CD4-positive, alpha-beta T cell (primary cell): ENCODE data around the gene KATNAL2. TPM values are rescaled to one million over a fixed set of nuclear protein-coding genes. Genes with fewer than 3 reads are reported as not detected.

Source experiments
- ATAC-seq: fragments of 200-7000 bp; cut with Tn5 transposase; one replicate; pipeline ENCODE4 v1.10.0; 2022; ENCODE audit warnings: mild to moderate bottlenecking; ENCODE audit not compliant: poor library complexity
- CTCF ChIA-PET: fragments of 350-600 bp; sonication (Branson Sonifier 250); formaldehyde crosslinking; loops from one replicate; lab custom pipeline; 2021; ENCODE audit warnings: antibody characterized with exemption, inconsistent platforms; lab: Charles Lee
- POLR2A ChIA-PET: fragments of 350-600 bp; sonication (Branson Sonifier 250); formaldehyde crosslinking; loops from one replicate; lab custom pipeline; 2021; ENCODE audit warnings: antibody characterized with exemption, inconsistent platforms; lab: Charles Lee
- DNase-seq, 14 experiments: peaks; one replicate each; pipeline ENCODE4 v3.0.0-alpha.2; 2013 to 2020; ENCODE audit warnings: mixed read lengths in 2 of 14
- H3K27ac ChIP-seq, 2 donors: one replicate each; pipeline versions ENCODE4 v1.5.1 to v1.7.0; 2013; ENCODE audit warnings: low read length in 2 of 2, low read depth in 1 of 2, mild to moderate bottlenecking in 1 of 2
- H3K27me3 ChIP-seq, 2 experiments: 1 replicate in 1 of 2; 2 replicates in 1 of 2; pipeline versions ENCODE4 v1.6.1 to v1.7.0; 2013; ENCODE audit warnings: low read length in 2 of 2, control low read depth in 1 of 2, mild to moderate bottlenecking in 1 of 2, moderate library complexity in 1 of 2; ENCODE audit not compliant: insufficient read depth in 2 of 2, control insufficient read depth in 1 of 2
- H3K36me3 ChIP-seq: one replicate; pipeline ENCODE4 v1.6.1; 2013; ENCODE audit warnings: low read length, control low read depth; ENCODE audit not compliant: insufficient read depth
- H3K4me1 ChIP-seq: one replicate; pipeline ENCODE4 v1.6.1; 2013; ENCODE audit warnings: low read length, control low read depth; ENCODE audit not compliant: insufficient read depth
- H3K4me3 ChIP-seq: one replicate; pipeline ENCODE4 v1.5.1; 2013; ENCODE audit warnings: mild to moderate bottlenecking, low read length, moderate library complexity
- H3K9me3 ChIP-seq, 2 experiments: 1 replicate in 1 of 2; 2 replicates in 1 of 2; pipeline versions ENCODE4 v1.6.1 to v1.7.0; 2013; ENCODE audit warnings: low read length in 2 of 2, mild to moderate bottlenecking in 2 of 2, control low read depth in 1 of 2, moderate library complexity in 1 of 2; ENCODE audit not compliant: control insufficient read depth in 1 of 2, insufficient read depth in 1 of 2
- H3K27ac Mint-ChIP-seq: one replicate; pipeline ENCODE4 v1.8.0; 2020; ENCODE audit warnings: mixed read lengths
- H3K27me3 Mint-ChIP-seq: one replicate; pipeline ENCODE4 v1.8.0; 2021; ENCODE audit warnings: mixed read lengths
- H3K36me3 Mint-ChIP-seq: one replicate; pipeline ENCODE4 v1.8.0; 2021; ENCODE audit warnings: low read depth, mixed read lengths
- H3K4me1 Mint-ChIP-seq: one replicate; pipeline ENCODE4 v1.8.0; 2021; ENCODE audit warnings: low read depth, mixed read lengths
- H3K4me3 Mint-ChIP-seq: one replicate; pipeline ENCODE4 v1.8.0; 2020; ENCODE audit warnings: mild to moderate bottlenecking, mixed read lengths
- H3K9me3 Mint-ChIP-seq: one replicate; pipeline ENCODE4 v1.8.0; 2020; ENCODE audit warnings: mixed read lengths
- CTCF ChIP-seq: fragments of 200-600 bp; IDR thresholded peaks from one replicate; pipeline ENCODE4 v1.8.0; 2022; ENCODE audit warnings: antibody characterized with exemption, mild to moderate bottlenecking
- intact Hi-C, 2 experiments: fragments of 100-400 bp; cut with DNase I in 1 of 2; cut with micrococcal nuclease in 1 of 2; formaldehyde crosslinking; loops; one replicate each; pipeline versions ENCODE4 v1.15.1 to v1.9.0; 2023 to 2025; cut with DNase I, micrococcal nuclease
- total RNA-seq, 174 experiments: library from RNA in 2 of 174; stranded (reverse) in 2 of 174; gene quantifications; one replicate each; pipeline ENCODE4 v1.2.3 and lab custom pipeline; 2021 to 2026

Gene KATNAL2
- total RNA-seq, 2 experiments from 2014 or later, result 1.5 to 2.0 TPM

DNA sequence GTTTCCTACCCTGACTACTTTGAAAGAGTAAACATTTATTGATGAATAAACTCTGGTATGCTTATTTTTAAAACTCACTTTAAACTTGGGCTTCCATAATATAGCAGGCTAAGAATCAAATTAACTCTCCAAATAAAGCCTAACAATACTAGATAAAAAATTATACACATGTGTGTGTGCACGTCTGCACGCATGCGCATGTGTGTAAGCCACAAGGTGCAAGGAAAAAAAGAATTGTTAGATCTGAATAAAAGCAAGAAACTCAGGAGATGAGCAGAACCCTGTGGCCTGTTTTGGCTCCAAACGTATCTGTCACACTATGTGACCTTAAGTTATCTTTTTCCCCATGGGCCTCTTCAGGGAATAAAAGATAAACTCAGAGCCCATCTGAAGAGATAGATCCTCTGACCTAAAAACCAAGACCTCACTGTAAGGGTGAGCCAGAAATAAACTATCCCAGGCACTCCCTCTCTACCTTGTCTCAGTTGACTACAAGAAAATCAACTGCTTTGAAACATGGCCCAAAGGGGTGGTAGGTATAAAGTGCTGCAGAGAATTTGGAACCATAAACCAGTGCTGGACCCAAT is 226.6 kb downstream of the KATNAL2 start:
- POLR2A ChIA-PET, result no interaction called here
- Mint-ChIP-seq H3K4me3 (no peak overlapping the region), H3K27me3 (no peaks in the 10 kb centered on the region), H3K27ac (no peak overlapping the region), H3K9me3 (no peaks in the 10 kb centered on the region), H3K4me1 (peaks cover 48% of the 10 kb centered on the region), H3K36me3 (peaks cover 22% of the 10 kb centered on the region)
- no peak for TF ChIP-seq CTCF
- no peak for DNase-seq
- peaks cover 2% of the 10 kb centered on the region for H3K4me1 ChIP-seq
- H3K36me3 ChIP-seq, result no peaks in the 10 kb centered on the region
- CTCF ChIA-PET, result no interaction called here
- no peak overlapping the region for H3K27ac ChIP-seq
- H3K4me3 ChIP-seq, result no peak overlapping the region
- no peak for ATAC-seq
- H3K9me3 ChIP-seq, result no peaks in the 10 kb centered on the region
- H3K27me3 ChIP-seq, result no peaks in the 10 kb centered on the region
- intact Hi-C loops, result loop anchor here in 1 of 2 experiments (5.0 kb wide), 1 partner anchor 33 kb away; the partner anchor contains the start of gene IER3IP1

- H3K4me3 ChIP-seq, result no peak overlapping the region
- H3K4me1 Mint-ChIP-seq, result peaks cover 65% of the 10 kb centered on the region
- ChIA-PET CTCF (no interaction called here), POLR2A (no interaction called here)
- intact Hi-C loops, result no loop called here
- H3K27me3 ChIP-seq, result no peaks in the 10 kb centered on the region
- no peak overlapping the region for H3K4me3 Mint-ChIP-seq
- no peak for TF ChIP-seq CTCF
- no peak for DNase-seq
- H3K27me3 Mint-ChIP-seq, result no peaks in the 10 kb centered on the region
- no peaks in the 10 kb centered on the region for H3K9me3 ChIP-seq
- peaks cover 26% of the 10 kb centered on the region for H3K36me3 Mint-ChIP-seq
- no peak for ATAC-seq
- no peak overlapping the region for H3K27ac Mint-ChIP-seq
- no peaks in the 10 kb centered on the region for H3K36me3 ChIP-seq
- no peaks in the 10 kb centered on the region for H3K9me3 Mint-ChIP-seq
- H3K27ac ChIP-seq, result no peak overlapping the region
- H3K4me1 ChIP-seq, result peaks cover 17% of the 10 kb centered on the region
Observed at GRCh38 chr18:47146206-47146605, 228.8 kb downstream of the KATNAL2 start.

GRCh38 chr18:47149457-47150028 is 232.1 kb downstream of the KATNAL2 start:
- H3K36me3 ChIP-seq, result peaks cover 7% of the 10 kb centered on the region
- intact Hi-C loops, result loop anchor here in 1 of 2 experiments (2.0 to 10.0 kb wide), 3 partner anchors 27 to 785 kb away; partner anchors contain the start of genes IER3IP1, KATNAL2, PIAS2 and SMAD2
- no peak for TF ChIP-seq CTCF
- DNase-seq (peak in 1 of 14 experiments; percentile 14), ATAC-seq (no peak)
- H3K4me3 ChIP-seq, result peak overlapping the region; percentile 80
- CTCF ChIA-PET, result no interaction called here
- H3K9me3 Mint-ChIP-seq, result no peaks in the 10 kb centered on the region
- H3K36me3 Mint-ChIP-seq, result peaks cover 14% of the 10 kb centered on the region
- H3K4me1 ChIP-seq, result peaks cover 25% of the 10 kb centered on the region
- H3K27me3 ChIP-seq, result no peaks in the 10 kb centered on the region
- H3K27ac ChIP-seq, result peak overlapping the region; percentile 74 to 76
- peak overlapping the region; percentile 95 for H3K27ac Mint-ChIP-seq
- H3K4me3 Mint-ChIP-seq, result peak overlapping the region; percentile 98
- peaks cover 69% of the 10 kb centered on the region for H3K4me1 Mint-ChIP-seq
- H3K9me3 ChIP-seq, result no peaks in the 10 kb centered on the region
- POLR2A ChIA-PET, result interaction anchor here (0.6 to 2.2 kb wide), 5 partner anchors 14 to 781 kb away, joined by 3 to 19 read pairs (median 3); partner anchors contain the start of genes KATNAL2 and PIAS2
- no peaks in the 10 kb centered on the region for H3K27me3 Mint-ChIP-seq
